HG02798 (cell line): ENCODE results near the gene CERT1.
"Not testable (repeated sequence)": the region's sequence is repeated elsewhere in the genome, so short reads cannot be mapped to it uniquely, and the experiment has no call there.

ENCODE experiments used
- ATAC-seq: cut with Tn5 transposase; IDR thresholded peaks from one replicate; pipeline ENCODE4 v1.9.1; 2021; ENCODE audit warnings: mild to moderate bottlenecking; ENCODE audit not compliant: unreplicated experiment, poor library complexity

CERT1 gene

GRCh38 chr5:75362474-75362975 is 148.9 kb downstream of the CERT1 start:
- ATAC-seq, result no peak

DNA sequence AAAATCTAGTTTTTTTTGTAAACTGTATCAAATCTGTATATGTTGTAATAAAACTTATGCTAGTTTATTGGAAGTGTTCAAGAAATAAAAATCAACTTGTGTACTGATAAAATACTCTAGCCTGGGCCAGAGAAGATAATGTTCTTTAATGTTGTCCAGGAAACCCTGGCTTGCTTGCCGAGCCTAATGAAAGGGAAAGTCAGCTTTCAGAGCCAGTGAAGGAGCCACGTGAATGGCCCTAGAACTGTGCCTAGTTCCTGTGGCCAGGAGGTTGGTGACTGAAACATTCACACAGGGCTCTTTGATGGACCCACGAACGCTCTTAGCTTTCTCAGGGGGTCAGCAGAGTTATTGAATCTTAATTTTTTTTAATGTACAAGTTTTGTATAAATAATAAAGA is 150.1 kb downstream of the CERT1 start:
- no peak for ATAC-seq

DNA sequence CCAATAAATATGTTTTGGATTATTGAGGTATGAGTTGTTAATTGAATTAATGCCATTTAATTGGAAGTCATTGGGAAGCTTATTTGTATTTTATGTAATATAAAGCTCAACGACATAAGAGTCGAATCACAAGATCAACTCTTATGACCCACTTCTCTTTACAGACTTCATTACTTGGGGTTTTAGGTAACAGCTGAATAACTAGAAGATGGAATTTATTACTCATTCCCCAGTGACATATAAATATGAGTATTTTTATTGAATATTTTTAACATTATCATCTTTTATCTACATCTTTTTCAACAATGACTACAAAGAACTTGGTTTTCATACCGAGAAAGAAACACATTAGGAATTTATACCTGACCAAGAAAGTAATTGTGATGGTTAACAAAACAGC is 153.3 kb downstream of the CERT1 start:
- no peak for ATAC-seq

- ATAC-seq, result no peak
Observed at GRCh38 chr5:75356719-75357118, 154.7 kb downstream of the CERT1 start.

DNA sequence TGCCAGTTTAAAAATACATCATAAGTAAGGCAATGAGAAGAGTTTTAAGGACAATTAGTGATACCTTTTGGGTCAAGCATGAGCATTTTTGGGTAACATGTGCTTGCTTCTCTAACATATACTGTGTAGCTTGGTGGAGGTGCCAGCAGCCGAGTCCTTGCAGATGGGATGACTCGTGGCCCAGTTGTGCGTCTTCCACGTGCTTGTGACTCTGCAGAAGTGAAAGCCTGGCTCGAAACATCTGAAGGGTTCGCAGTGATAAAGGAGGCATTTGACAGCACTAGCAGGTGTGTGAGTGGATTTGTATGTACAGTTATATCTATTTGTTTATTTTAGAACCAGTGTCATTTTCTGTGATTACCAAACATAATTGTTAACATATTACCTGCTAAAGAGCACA is 156.2 kb downstream of the CERT1 start:
- no peak for ATAC-seq

DNA sequence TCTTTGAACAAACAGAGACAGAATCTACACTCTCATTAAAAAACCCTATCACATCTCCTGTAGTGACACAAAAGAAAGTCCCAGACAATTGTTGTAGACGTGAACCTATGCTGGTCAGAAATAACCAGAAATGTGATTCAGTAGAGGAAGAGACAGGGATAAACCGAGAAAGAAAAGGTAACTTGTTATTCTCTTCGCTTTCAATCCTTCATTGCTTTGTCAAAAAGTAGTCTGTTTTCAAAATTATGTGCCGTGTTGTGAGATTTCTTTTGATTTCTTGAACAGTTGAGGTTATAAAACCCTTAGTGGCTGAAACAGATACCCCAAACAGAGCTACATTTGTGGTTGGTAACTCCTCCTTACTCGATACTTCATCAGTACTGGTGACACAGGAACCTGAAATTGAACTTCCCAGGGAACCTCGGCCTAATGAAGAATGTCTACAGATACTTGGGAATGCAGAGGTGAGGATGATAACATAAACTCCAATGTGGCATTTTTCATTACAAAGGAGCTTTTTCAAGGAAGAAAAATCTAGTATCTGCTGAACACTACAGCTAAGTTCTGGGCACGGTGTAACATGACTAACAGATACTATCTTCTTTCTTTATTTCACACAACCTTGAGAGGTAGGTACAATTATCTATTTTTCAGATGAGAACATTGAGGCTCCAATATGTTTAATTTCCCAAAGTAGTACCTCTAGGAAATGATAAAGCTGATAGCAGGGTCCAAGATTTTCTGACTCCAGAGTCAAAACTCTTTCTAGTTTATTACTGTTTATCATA is 160.1 kb downstream of the CERT1 start:
- no peak for ATAC-seq

DNA sequence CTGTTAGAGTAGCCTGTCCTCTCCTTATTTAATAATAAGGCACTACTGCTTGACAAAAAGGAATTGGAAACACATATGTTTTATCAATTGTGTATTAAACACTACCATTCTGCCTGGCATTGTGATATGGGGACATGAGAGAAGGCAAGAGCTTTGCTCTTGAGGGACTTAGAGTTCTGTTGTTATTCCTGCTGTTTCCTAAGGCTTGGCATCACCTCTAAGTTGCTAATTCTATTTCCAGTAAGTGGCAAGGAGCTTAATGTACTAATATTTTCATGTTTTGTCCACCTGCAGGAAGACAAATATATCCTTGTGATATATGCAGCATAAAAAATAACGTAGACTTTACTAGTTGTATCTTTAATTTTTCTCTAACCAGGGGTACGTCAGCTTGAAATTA is 161.8 kb downstream of the CERT1 start:
- ATAC-seq, result no peak

DNA sequence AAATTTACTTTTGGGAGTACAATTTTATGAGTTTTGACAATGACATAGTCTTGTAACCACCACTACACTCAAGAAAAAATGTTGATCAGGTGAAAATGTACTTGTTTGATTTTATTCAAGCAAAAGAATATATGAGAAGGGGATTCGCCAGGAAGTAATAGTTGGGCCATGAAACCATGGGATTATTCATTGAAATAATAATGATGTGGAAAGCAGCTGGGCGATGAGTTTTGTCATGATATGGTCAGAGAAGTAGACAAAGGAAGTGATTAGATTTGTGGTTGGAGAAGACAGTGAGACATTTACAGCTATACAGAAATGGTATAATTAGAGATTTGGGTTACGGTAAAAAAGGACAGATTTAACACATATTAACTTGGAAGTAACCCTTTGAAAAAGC is 163.2 kb downstream of the CERT1 start:
- ATAC-seq, result no peak

- no peak for ATAC-seq
Observed at GRCh38 chr5:75342836-75343235, 168.6 kb downstream of the CERT1 start.

DNA sequence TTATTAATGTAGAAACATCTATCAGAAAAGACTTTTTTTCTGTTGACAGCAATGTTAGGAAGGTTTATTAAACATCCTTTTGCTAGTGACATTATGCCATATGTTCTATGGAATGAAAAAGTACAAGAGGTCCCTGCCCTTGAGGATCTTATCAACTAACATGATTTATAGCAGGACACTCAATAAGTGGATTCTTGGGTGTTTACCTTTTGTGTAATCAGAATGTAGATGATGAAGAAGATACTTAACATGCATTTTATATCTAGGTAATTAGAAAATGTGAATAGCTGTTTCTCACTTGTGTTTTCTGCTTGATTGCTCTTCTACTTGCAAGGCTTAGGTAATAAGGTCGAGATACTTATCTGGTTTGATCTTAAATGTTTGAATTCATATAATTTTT is 169.5 kb downstream of the CERT1 start:
- no peak for ATAC-seq

GRCh38 chr5:75340714-75341478 is 170.5 kb downstream of the CERT1 start:
- ATAC-seq, result no peak

GRCh38 chr5:75338408-75338807 is 173.0 kb downstream of the CERT1 start:
- no peak for ATAC-seq

GRCh38 chr5:75337366-75338021 is 173.9 kb downstream of the CERT1 start:
- peak; percentile 2 for ATAC-seq

DNA sequence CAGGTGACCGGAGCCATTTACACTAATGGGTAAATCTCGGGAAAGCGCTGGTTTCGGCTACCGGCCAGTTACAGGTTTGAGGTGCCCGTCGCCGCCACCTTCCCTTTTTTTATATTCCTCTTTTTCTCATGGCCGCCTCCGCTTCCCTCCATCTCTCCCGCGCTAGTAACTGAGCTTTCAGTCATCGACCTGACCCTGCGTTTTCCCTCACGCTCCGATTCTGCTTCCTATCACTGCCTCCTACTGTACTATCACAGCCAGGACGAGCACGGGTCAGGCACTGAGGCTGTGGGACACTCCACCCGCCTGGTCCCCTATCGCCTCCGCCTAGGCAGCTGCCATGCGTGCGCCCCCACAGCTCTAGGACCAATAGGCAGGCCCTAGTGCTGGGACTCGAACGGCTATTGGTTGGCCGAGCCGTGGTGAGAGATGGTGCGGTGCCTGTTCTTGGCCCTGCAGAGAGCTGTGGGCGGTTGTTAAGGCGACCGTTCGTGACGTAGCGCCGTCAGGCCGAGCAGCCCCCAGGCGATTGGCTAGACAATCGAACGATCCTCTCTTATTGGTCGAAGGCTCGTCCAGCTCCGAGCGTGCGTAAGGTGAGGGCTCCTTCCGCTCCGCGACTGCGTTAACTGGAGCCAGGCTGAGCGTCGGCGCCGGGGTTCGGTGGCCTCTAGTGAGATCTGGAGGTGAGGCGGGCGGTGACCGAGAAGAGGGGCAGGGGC is 174.7 kb downstream of the CERT1 start, which contains the start of gene HMGCR:
TSS of gene HMGCR (plus strand) at position 606 of the 722 bp plus-strand sequence. CDS start 5,386 bp downstream, outside the sequence.
- peak; percentile 99 for ATAC-seq

DNA sequence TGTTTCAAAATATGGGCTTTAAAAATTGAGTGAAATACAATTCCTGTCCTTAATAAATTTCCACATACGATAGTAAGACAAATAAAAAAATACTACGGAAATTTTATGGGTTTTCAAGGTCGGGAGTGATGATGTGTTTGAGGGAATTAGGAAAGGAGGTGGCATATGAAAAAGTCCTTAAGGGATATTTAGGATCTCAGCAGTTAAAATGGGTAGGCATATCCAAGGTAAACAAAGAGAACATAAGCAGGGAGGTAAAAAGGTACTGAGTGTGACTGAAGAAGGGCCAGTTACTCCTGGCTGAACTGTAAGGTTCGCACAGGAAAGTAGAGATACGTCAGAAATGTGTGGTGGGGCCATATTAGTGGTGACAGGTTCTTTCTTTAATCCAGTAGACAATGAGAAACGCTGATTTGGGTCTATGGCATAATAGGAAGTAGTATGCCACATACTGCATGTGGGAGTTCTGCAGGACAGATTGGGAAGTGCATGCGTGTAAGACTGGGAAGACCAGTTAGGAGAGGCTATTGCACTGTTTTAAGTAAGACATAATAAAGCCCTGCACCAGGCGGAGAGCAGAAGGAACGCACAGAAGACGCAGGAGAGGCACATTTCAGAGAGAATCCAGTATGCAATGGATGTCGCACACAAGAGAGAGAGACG is 175.3 kb downstream of the CERT1 start:
- no peak for ATAC-seq

GRCh38 chr5:75335486-75335885 is 175.9 kb downstream of the CERT1 start:
- ATAC-seq, result no peak

DNA sequence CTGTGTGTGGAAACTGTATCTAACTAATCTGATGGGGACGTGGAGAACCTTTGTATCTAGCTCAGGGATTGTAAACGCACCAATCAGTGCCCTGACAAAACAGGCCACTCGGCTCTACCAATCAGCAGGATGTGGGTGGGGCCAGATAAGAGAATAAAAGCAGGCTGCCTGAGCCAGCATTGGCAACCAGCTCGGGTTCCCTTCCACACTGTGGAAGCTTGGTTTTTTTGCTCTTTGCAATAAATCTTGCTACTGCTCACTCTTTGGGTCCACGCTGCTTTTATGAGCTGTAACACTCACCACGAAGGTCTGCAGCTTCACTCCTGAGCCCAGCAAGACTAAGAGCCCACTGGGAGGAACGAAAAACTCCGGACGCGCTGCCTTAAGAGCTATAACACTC is 177.0 kb downstream of the CERT1 start:
- ATAC-seq, result not testable (repeated sequence)

DNA sequence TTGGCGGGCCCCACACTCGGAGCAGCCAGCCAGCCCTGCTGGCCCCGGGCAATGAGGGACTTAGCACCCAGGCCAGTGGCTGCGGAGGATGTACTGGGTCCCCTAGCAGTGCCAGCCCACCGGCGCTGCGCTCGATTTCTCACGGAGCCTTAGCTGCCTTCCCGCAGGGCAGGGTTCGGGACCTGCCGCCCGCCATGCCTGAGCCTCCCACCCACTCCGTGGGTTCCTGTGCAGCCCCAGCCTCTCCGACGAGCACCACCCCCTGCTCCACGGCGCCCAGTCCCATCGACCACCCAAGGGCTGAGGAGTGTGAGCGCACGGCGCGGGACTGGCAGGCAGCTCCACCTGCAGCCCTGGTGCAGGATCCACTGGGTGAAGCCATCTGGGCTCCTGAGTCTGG is 177.7 kb downstream of the CERT1 start:
- ATAC-seq, result not testable (repeated sequence)
